GM20000 (cell line): ENCODE measurements around the gene RIMKLB.

Source experiments
- DNase-seq: peaks from one replicate; pipeline ENCODE4 v3.0.0; 2012; ENCODE audit warnings: low spot score
- TF ChIP-seq, protein P1 (sequence below): IDR thresholded peaks from 2 replicates; pipeline ENCODE4 v1.5.1; 2012; ENCODE audit warnings: mild to moderate bottlenecking, control low read depth; ENCODE audit errors: extremely low read depth, missing control alignments

The RIMKLB gene

DNA sequence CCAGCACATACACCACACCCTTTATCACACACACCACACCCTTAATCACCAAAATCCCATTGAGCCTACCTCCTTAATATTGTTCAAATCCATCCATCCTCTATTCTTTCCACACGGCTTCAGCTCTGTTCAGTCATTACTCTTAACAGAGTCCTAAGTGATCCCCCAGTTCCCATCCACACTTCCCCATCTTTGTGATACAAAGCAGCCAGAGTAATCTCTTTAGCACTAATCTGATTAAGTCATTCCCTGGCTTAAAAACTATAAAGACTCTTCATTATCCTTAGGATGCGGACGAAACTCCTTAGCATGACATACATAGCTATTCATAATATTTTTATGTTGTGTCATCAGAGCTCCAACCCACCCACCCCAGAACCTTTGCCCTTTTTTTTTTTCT lies 20.4 kb upstream of the RIMKLB start:
- DNase-seq = no peak
- TF ChIP-seq, protein P1, sequence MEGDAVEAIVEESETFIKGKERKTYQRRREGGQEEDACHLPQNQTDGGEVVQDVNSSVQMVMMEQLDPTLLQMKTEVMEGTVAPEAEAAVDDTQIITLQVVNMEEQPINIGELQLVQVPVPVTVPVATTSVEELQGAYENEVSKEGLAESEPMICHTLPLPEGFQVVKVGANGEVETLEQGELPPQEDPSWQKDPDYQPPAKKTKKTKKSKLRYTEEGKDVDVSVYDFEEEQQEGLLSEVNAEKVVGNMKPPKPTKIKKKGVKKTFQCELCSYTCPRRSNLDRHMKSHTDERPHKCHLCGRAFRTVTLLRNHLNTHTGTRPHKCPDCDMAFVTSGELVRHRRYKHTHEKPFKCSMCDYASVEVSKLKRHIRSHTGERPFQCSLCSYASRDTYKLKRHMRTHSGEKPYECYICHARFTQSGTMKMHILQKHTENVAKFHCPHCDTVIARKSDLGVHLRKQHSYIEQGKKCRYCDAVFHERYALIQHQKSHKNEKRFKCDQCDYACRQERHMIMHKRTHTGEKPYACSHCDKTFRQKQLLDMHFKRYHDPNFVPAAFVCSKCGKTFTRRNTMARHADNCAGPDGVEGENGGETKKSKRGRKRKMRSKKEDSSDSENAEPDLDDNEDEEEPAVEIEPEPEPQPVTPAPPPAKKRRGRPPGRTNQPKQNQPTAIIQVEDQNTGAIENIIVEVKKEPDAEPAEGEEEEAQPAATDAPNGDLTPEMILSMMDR = no peak

DNA sequence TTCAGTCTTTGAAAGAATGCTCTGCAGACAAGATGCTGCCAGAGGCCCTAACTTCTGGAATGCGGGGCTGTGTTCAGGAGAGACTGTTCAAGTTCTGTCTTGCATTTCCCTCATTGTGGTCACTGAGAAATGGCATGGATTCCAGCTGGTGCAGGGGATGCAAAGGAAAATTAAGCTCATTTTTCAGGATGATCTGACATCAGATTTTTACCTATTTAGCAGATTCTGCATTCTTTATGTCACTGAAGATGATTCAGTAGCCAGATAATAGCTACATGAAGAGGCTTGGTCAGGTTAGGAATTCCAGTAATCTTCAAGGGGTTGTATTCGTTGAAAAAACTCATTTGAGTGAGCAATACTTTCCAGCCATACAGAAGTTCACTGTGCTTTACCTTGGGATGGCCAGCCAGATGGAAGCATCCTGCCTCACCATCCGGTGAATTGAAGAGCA lies 19.1 kb upstream of the RIMKLB start:
- DNase-seq = no peak

DNA sequence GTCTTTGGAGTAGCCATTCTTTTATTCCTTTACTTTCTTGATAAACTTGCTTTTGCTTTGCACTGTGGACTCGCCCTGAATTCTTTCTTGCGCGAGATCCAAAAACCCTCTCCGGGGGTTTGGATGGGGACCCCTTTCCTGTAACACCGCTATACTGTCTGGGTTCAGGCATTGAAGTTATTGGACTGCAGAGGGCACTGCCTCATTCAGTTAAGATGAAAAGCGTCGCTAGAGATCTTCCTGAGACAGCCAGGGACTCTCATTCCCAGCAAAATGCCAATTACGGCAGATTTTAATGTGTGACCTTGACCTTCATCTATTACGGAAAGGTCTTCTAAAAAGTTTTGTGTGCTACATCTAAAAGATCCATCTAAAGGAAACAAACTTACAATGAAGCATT lies 17.3 kb upstream of the RIMKLB start:
- TF ChIP-seq, protein P1 = no peak

More for the DNA sequence above, 19.1 kb upstream of the RIMKLB start:
- TF ChIP-seq, protein P1 = no peak

DNA sequence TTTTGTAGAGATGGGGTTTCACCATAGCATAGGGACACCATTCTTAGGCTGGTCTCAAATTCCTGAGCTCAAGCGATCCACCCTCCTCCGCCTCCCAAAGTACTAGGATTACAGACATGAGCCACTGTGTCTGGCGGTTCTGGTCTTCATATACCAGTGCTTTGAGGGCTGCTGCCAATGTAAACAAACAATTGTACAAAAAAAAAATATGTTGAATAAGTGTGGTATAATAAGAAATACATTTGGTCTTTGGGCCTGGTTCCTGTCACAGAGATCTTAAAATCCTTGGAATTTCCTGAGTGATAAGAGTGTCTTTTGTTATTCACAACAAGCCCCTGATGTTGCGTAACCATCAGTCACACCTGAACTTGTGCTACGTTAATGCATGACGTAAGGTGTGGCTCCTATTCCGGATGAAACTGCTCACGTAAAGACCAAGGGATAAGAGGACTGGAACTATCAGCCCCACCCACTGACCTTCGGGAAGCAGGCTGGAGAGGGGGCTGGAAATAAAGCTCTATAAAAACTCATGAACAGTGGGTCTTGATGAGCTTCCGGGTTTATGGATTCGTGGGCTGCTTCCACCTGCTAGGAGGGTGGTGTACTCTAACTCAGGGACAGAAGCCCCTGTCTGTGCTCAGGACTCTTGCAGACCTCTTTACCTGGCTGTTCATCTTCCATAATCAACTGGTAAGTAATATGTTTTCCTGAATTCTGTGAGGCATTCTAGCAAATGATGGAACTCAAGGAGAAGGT lies 16.5 kb upstream of the RIMKLB start:
- TF ChIP-seq, protein P1 = no peak
- no peak for DNase-seq

More for the DNA sequence above, 17.3 kb upstream of the RIMKLB start:
- DNase-seq = no peak

DNA sequence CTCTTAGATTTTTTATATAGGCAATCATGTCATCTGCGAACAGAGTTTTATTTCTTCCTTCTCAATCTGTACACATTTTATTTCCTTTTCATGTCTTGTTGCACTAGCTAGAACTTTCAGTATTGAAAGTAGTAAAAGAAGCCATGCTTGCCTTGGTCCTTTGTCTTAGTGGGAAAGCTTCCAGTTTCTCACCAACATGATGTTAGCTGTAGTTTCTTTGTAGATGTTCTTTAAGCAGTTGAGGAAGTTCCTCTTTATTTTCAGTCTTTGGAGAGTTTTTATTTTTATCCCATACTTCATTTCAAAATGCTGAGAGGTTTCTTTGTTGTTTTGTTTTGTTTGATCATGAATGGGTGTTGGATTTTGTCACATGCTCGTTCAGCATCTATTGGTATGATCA lies 12.7 kb upstream of the RIMKLB start:
- DNase-seq = no peak
- TF ChIP-seq, protein P1 = no peak

DNA sequence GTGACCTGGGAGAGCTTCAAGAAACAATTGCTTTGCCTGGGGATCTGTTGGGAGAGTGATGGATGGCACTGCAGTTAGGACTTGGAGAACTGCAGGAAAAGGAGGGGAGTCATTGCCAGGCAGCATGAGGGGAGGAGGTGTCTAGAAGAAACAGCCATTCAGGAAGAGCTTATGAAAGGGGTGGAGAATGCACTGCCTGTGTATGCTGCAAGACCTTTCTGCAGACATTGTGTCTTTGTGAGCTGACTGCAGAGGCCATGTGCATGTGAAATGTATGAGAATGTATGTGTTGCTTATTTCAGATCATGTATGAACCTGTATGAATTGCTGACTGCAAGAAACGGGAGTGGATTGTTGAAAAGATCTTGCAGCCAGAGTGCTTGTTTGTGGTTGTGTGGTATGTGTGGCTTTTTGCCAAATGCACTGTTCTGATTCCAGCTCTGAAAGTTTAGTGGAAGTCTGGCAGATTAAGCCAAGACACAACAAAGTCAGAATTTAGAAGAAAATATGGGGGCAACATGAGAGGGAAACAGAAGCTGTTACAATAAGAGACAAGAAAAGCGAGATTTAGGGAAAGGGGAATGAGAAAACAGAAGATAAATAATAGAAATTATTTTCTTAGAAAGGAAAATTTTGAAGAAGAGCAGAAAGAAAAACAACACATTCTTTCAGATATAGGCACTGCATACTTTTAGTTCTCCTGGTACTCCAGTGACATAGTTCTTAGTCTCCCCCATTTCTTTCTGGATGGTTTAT lies 9.8 kb upstream of the RIMKLB start:
- DNase-seq = no peak
- TF ChIP-seq, protein P1 = no peak

DNA sequence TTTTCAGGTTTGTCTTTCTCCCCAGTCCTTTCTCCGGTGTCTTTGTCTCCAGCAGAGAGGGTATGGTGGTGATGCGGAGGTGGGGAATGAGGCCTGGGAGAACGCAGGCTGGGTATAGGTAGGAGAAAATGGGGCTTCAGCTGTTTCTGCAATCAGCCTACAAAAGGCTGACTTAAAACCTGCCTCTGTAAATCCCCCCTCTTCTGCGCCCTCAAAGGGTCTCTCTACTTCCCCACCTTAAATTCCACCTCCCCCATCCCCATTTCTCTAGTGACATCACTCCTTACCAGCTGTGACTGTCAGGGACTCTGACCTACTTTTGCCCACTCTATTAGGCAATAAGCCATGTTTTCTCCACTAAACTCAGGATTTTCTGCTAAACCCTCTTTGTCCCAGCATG lies 8.1 kb upstream of the RIMKLB start:
- TF ChIP-seq, protein P1 = no peak
- no peak for DNase-seq
